GM21367 (cell line): Measurements from ENCODE around the gene RASSF3.
"Not testable (repeated sequence)": the region's sequence is repeated elsewhere in the genome, so short reads cannot be mapped to it uniquely, and the experiment has no call there.

Source experiments
- ATAC-seq: cut with Tn5 transposase; IDR thresholded peaks from one replicate; pipeline ENCODE4 v1.9.1; 2021; ENCODE audit not compliant: unreplicated experiment

The RASSF3 gene

DNA sequence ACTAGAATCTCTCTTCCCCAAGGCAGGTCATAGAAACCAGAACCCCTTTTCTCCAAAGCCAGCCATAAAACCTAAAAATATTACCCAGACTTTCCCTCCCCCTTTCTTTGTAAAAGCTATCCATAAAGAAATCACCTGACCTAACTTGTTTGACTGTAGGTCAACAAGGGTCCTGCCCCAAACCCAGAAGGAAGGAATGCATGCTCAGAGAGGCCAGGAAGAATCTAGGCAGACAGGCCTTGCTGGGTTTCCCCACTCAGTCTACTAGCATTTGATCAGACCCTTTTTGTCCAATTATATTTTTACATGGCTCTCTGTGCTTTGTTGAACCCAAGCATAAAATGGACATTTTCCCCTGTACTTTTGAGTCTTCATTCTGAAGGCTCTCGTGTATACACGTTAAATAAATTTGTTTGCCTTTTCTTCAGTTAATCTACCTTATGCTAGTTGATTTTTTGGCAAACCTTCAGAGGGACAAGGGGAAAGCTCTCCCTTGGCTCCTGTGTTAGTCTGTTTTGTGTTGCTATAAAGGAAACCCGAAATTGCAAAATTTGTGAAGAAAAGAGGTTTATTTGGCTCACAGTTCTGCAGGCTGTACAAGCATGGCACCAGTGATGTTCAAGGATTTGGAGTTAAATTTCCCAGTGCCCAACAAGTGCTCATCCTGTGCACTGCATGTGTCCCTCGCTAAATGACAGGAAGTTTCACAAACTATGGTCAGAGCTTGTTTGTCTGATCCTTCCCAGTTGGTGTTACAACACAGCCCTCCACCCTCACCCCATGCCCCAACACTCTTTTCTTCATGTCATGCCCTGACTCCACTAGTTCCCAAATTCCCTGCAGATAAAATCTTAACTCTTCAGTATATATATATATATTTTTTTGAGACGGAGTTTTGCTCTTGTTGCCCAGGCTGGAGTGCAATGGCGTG lies 14.2 kb upstream of the RASSF3 start:
- ATAC-seq, result no peak

GRCh38 chr12:64598831-64599230 lies 11.5 kb upstream of the RASSF3 start:
- ATAC-seq, result no peak

GRCh38 chr12:64600164-64600561 lies 10.1 kb upstream of the RASSF3 start:
- ATAC-seq, result no peak

GRCh38 chr12:64603183-64603841 lies 7.0 kb upstream of the RASSF3 start:
- no peak for ATAC-seq

DNA sequence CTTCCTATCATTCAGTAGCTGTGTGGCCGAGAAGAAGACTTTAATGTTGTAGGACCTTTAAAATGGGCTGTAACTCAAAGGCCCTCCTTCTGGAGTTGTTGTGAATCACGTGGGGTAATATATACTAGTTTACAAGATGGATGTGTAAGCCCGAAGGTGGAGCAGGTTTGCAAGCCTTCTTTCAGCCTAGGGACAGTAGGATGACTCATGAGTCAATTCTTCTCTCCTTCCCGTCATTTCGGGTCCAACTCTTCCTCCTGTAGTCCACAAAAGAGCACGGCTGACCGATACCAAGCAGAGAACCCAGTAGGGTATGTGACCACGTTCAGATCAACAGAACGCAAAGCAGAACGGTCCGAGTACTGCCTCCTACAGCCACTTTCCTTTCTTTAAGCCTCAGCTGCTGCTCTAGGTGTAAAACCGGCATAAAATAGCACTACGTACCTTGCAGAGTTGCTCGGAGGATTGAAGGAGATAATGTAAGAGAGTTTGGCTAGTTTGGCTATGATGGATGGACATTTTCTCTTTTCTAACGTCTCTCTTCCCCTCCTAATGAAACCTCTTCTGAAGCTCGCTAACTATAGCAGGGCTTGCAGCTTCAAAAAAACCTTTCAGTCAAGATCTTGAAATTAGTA lies 1.3 kb upstream of the RASSF3 start:
- ATAC-seq, result peak; percentile 30

DNA sequence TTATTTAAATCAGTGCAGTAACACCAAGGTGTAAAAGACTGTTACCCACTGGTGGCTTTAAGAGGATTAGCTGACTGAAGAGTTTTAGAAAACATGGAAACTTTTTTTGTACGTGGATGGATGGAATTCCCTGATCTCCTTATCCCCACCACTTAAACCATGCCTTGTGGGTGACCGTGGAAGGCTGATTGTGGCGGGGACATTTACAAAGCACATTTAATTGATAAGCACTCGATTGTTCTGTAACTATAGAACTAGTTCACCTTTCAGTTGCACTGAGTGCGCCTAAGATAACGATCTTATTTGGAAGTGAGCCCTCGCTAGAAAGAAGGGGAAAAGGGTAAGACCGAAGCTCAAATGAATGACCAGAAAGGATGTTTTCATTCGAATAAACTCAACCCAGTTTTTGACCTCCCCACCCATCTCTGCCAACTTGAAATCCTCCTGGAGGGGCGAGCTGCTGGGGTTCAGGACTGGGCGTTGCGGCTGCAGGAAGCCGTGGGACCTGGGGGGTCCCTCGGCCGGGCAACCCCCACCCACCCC lies 688 bp upstream of the RASSF3 start:
- no peak for ATAC-seq

DNA sequence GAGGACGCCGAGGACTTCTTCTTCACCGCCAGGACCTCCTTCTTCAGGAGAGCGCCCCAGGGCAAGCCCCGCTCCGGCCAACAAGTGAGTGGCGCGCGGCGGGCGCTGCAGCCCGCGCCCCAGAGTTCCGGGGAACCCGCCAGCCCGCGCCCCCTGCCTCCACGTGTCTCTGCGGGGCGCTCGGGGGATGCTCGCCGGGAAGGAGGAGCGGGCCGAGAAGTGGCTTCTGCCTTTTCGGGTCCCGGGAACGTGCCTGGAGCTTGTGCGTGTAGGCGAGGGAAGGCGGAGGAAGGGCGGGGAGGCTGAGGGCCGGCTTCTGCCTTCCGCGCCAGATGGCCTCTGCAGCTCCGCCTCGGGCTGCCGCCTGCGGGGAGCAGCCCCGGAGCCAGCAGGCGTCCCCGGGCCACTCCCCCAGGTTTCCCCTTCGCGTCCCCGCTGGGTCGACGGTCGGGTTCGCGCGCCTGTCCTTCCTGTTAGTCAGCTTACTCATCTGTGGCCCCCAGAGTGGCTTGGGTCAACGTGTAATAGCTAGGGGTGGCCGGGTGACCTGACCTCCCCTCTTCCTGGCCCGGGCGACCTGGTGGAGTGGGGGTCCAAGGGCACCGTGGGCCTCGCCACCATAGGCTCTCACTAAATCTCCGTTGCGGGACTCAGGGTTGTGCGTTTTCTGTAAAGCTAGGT lies 505 bp downstream of the RASSF3 start:
- peak; percentile 33 for ATAC-seq

DNA sequence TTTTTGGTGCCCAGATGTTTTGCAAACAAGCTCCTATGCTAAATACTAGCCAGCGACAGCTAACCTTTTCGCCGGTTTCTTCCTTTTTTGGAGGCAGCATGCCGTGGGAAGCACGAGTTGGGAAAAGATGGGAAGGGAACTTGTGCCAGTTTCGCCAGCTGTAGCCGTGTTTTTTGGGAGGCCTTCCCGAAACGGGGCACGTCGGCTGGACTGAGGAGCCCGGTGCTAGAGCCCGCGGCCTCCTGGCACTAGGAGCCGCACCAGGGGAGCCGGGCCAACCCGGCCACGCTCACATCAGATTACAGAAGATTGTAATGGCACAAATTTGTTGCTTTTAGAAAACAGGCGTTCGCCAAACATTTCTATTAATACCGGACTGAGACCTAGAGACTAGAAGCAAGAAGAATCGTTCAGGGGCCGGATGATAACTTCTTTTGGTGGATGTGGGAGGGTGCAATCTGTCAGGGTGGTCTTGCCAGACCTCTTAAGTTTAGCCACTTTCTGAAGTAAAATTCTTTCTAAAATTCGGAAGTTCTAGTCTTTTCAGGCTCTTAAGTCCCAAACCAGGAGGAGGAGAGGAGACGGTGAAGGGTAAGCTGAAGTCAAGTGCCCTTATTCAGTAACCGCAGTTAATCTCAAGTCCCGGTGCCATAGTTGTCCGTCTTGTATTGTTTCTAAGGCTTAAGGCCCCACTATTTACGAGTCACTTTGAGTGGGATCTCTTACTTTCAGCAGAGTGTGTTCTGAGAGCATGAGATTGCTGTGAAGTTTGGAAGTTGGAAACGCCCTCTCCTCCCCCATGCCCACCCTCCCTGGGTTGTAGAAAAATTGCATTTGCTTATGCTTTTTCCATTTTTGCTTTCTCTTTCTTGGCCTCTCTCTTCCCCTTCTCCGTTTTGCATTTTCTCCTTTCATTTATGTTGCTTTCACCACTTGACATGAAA lies 1.3 kb downstream of the RASSF3 start:
- ATAC-seq, result no peak

DNA sequence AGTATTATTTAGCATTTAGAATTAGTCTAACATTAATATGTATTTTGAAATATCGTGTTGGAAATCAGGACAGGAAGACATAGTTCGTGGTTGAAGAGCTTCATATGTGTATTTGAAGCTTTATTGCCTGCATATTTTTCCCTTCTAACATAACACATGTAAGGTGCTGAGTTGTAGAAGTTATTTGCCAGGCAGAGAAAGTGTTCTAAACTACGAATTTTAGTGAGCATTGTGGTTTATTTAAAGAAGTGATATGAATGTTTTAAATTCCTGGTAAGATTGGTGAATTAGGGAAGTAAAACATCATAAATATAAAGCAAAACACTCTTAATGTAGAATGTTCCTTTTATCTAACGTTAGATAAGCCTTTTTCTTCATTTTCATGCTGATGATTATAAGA lies 2.5 kb downstream of the RASSF3 start:
- no peak for ATAC-seq

GRCh38 chr12:64613775-64614398 lies 3.6 kb downstream of the RASSF3 start:
- ATAC-seq, result not testable (repeated sequence)

DNA sequence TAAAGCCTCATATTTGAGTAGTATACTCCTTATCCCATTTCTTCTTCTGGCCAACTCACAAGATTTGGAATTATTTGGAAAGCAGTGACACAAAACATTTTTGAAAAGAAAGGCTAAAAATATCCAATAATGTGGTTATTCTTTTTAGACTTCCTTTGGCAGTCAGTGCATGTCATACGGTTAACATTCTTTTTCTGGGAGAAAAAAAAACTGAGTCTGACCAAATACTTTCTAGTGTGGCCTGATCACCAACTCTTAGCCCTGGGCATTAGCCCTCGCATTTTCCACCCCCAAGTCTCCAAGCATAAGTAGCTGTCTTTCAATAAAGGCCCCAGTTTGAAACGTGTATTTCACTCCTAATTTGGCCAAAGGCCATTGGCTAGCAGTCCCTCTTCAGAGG lies 5.9 kb downstream of the RASSF3 start:
- ATAC-seq, result no peak

DNA sequence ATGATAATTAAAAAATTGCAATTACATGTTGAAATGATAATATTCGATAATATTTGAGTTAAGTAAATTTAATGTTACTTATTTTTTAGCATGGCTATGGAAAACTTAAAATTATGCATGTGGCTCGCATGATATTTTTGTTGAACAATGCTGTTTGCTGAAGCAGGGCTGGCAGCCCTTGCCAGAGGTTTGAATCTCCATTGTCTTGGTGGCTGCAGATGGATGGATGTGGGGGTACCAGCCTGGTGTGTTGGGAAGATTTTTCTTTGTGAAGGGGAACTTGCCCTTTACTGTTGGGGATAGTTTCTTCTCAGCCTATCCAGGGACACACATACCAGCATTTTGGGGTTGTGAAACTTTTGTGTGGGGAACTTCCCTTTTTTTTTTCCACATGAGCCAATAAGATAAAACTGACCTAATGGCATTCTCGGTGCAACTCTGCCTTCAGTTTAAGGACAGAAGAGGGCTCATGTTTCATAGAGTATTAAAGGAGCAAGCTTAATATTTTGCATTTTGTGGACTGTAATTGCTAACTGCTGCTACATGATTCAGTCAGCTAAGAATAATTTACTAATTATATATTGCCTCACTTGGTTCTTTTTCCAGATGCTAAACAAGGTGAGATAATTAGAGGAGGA lies 8.8 kb downstream of the RASSF3 start:
- ATAC-seq, result peak; percentile 51

GRCh38 chr12:64621257-64621942 lies 11.1 kb downstream of the RASSF3 start:
- ATAC-seq, result peak; percentile 65

- no peak for ATAC-seq
These were observed 13.7 kb downstream of the RASSF3 start for GRCh38 chr12:64624035-64624434.

DNA sequence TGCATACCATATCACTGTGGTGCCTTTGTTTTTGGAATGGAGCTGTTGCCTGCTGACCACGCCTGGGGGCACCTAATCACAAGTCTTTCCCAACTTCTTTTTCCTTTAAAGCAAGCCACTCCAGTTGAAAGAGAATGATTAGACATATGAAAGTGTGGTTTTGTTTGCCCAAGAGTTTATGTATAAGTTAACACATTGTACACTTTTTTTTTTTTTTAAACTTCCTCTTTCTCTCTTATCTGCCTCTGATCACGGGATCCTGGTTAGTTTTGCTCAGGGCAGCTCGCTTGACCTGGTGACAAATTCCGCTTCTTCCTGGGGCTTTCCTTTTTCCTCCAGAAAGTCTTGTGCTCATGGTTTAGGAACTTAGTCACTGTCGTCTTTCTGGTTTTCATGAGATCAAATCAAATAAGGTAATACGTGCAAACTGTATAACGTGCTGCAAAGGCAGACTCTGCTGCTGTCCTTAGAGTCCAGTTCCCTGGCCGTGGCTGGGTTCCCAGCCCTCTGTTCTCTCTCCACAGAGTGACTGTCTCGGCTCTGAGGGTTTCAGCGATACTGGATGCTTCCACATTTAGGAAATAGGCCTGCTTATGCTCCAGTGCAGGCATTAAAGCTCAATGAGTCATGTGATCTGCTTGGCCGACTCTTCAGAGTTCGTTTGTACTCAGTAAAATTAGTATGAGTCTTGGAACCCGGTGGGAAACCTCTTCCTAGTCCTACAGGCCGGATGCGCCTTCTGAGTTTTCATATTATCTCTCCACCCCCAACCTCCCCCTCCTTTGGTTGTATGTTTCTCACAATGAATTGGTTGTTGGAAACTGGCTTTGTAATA lies 15.2 kb downstream of the RASSF3 start:
- ATAC-seq, result peak; percentile 45

DNA sequence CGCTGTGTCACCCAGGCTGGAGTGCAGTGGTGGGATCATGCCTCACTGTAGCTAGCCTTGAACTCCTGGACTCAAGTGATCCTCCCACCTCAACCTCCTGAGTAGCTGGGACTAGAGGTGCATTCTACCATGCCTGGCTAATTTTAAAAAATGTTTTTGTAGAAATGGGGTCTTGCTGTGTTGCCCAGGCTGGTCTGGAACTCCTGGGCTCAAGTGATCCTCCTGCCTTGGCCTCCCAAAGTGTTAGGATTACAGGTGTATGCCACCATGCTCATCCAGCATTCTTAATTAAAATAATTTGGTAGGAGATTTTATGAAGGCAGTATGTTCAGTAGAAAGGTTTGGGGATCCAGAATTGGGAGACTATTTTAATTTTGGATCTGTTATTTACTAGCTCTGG lies 16.3 kb downstream of the RASSF3 start:
- ATAC-seq, result not testable (repeated sequence)

DNA sequence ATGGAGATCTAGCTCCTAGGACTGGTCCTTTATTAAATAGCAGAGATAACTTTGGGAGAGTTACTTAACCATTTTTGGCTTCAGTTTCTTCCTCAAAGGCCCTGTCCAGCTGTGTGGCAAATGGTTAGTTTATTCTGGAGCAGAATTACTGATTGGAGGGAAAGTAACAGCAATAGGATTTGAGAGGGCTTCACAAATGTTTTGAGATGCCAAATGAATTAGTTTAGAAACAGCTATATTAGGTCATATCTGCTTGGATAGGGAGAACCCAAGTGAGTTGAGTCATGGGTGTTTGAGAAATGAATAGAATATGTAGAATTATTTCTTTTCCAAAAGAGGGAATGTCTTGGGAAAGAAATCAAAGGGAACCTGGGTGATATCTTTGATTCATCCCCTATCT lies 17.5 kb downstream of the RASSF3 start:
- ATAC-seq, result no peak
